Dermis microvascular lymphatic vessel endothelial cell (primary cell): ENCODE measurements around the gene ARL11. TPM values are rescaled to one million over a fixed set of nuclear protein-coding genes. Genes with fewer than 3 reads are reported as not detected.

Experiments used
- total RNA-seq: library from RNA; depleted of rRNA; stranded (reverse); fragments of >200 nt; gene quantifications from 2 replicates; pipeline ENCODE4 v1.2.1, GENCODE V29; 2014

ARL11 gene
- total RNA-seq, 1 donor from 2014 or later: 0.26 TPM

Other genes starting within 250 kb of the ARL11 start
- gene CAB39L, start 184.4 kb upstream of the ARL11 start, total RNA-seq: 5.3 and 7.8 TPM in 2 replicates
- gene SETDB2, start 184.2 kb upstream of the ARL11 start, total RNA-seq: 4.4 and 5.8 TPM in 2 replicates
- gene PHF11, start 132.6 kb upstream of the ARL11 start, total RNA-seq: 8.7 and 10.2 TPM in 2 replicates
- 18.6 and 30.1 TPM in 2 replicates for gene RCBTB1, start 42.9 kb upstream of the ARL11 start, total RNA-seq
- gene EBPL, start 63.0 kb downstream of the ARL11 start, total RNA-seq: 95.5 and 102 TPM in 2 replicates
- 31.7 and 33.8 TPM in 2 replicates for gene KPNA3, start 164.2 kb downstream of the ARL11 start, total RNA-seq